GM23248 (cell line): Measurements from ENCODE around the gene MAGI1.

Experiments
- EZH2 ChIP-seq: fragments of 200-600 bp; sonication (generic); IDR thresholded peaks from 2 replicates; pipeline ENCODE4 v1.6.1; 2018; ENCODE audit warnings: antibody characterized with exemption, mild to moderate bottlenecking; ENCODE audit not compliant: insufficient read depth, poor library complexity, severe bottlenecking
- EZH2phosphoT487 ChIP-seq: fragments of 200-600 bp; sonication (generic); IDR thresholded peaks from 2 replicates; pipeline ENCODE4 v1.6.1; 2018; ENCODE audit warnings: antibody characterized with exemption, moderate library complexity, mild to moderate bottlenecking, low read depth; ENCODE audit not compliant: insufficient read depth

DNA sequence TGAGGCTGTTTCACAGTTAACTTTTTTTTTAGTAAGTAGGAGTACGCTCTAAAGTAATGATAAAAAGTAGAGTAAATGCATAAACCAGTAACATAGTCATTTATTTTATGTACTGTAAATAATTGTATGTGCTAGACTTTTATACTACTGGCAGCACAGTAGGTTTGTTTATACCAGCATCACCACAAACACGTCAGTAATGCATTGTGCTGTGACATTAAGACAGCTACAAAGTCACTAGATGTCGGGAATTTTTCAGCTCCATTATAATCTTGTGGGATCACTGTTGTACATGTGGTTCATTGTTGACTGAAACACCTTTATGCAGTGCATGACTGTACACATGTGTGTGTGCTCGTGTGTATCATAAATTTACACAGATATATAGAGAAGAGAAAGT, 732.9 kb downstream of the MAGI1 start:
- TF ChIP-seq EZH2phosphoT487 (no peak), EZH2 (no peak)
